CD14-positive monocyte (primary cell): ENCODE results near the gene EXOC2. TPM values are rescaled to one million over a fixed set of nuclear protein-coding genes. Genes with fewer than 3 reads are reported as not detected.

Experiments
- DNase-seq, 3 donors: peaks; one replicate each; pipeline ENCODE4 v3.0.0-alpha.2; 2011 to 2022
- H2AFZ ChIP-seq: 2 replicates; pipeline ENCODE4 v1.6.0; 2012; ENCODE audit warnings: mild to moderate bottlenecking, low read depth, low read length, inconsistent platforms; ENCODE audit not compliant: insufficient read depth, poor library complexity, severe bottlenecking
- H3K27ac ChIP-seq, 2 donors: 1 replicate in 1 of 2; 2 replicates in 1 of 2; pipeline ENCODE4 v1.5.1; 2012 to 2013; ENCODE audit warnings: low read length in 2 of 2, control low read depth in 1 of 2, inconsistent platforms in 1 of 2, low read depth in 1 of 2, mild to moderate bottlenecking in 1 of 2
- H3K27me3 ChIP-seq, 2 donors: one replicate each; pipeline versions ENCODE4 v1.6.0 to v1.6.1; 2011 to 2013; ENCODE audit warnings: low read length in 2 of 2; ENCODE audit not compliant: control insufficient read depth in 2 of 2, insufficient read depth in 2 of 2
- H3K36me3 ChIP-seq, 2 donors: replicated peaks in 1 of 2; 1 replicate in 1 of 2; 2 replicates in 1 of 2; pipeline versions ENCODE4 v1.5.1 to v1.6.1; 2012 to 2013; ENCODE audit warnings: low read length in 2 of 2, control low read depth in 1 of 2, inconsistent platforms in 1 of 2, mild to moderate bottlenecking in 1 of 2; ENCODE audit not compliant: insufficient read depth in 2 of 2, control insufficient read depth in 1 of 2
- H3K4me1 ChIP-seq, 2 donors: 1 replicate in 1 of 2; 2 replicates in 1 of 2; pipeline versions ENCODE4 v1.5.1 to v1.6.1; 2012 to 2013; ENCODE audit warnings: low read length in 2 of 2, control low read depth in 1 of 2, inconsistent platforms in 1 of 2, mild to moderate bottlenecking in 1 of 2, moderate library complexity in 1 of 2; ENCODE audit not compliant: insufficient read depth in 2 of 2, control insufficient read depth in 1 of 2
- H3K4me2 ChIP-seq: replicated peaks from 2 replicates; pipeline ENCODE3; 2012; ENCODE audit warnings: low read length, moderate library complexity, mild to moderate bottlenecking; ENCODE audit not compliant: poor library complexity, severe bottlenecking; ENCODE audit errors: extremely low read depth
- H3K4me3 ChIP-seq, 3 experiments: fragments of 200-600 bp in 1 of 3; sonication (generic) in 1 of 3; replicated peaks in 1 of 3; 1 replicate in 2 of 3; 2 replicates in 1 of 3; pipeline ENCODE4 v1.5.1; 2011 to 2013; ENCODE audit warnings: low read length in 3 of 3, mild to moderate bottlenecking in 3 of 3, control low read depth in 2 of 3, low read depth in 2 of 3, inconsistent platforms in 1 of 3, moderate library complexity in 1 of 3
- H3K79me2 ChIP-seq: 2 replicates; pipeline ENCODE4 v1.6.0; 2012; ENCODE audit warnings: mild to moderate bottlenecking, control low read depth, inconsistent platforms, low read length, moderate library complexity; ENCODE audit not compliant: insufficient read depth
- H3K9ac ChIP-seq: 2 replicates; pipeline ENCODE4 v1.6.0; 2017; ENCODE audit warnings: low read length, mild to moderate bottlenecking; ENCODE audit not compliant: insufficient read depth, poor library complexity, severe bottlenecking
- H3K9me3 ChIP-seq, 2 donors: replicated peaks in 1 of 2; 1 replicate in 1 of 2; 2 replicates in 1 of 2; pipeline versions ENCODE4 v1.5.1 to v1.6.1; 2012 to 2013; ENCODE audit warnings: low read length in 2 of 2, control low read depth in 1 of 2; ENCODE audit not compliant: control insufficient read depth in 1 of 2, insufficient read depth in 1 of 2
- H4K20me1 ChIP-seq: 2 replicates; pipeline ENCODE4 v1.6.0; 2012; ENCODE audit warnings: mild to moderate bottlenecking, low read length, control low read depth, moderate library complexity; ENCODE audit not compliant: insufficient read depth
- H3K27ac Mint-ChIP-seq, 7 donors: one replicate each; pipeline ENCODE4 v1.8.0; 2020; ENCODE audit warnings: mild to moderate bottlenecking in 7 of 7, mixed read lengths in 7 of 7, moderate library complexity in 6 of 7, inconsistent platforms in 2 of 7
- H3K27me3 Mint-ChIP-seq, 3 donors: one replicate each; pipeline ENCODE4 v1.8.0; 2021 to 2022; ENCODE audit warnings: low read depth in 3 of 3, mild to moderate bottlenecking in 3 of 3, mixed read lengths in 3 of 3, moderate library complexity in 3 of 3, inconsistent platforms in 1 of 3
- H3K36me3 Mint-ChIP-seq, 2 donors: one replicate each; pipeline ENCODE4 v1.8.0; 2020; ENCODE audit warnings: mixed read lengths in 2 of 2, inconsistent platforms in 1 of 2, mild to moderate bottlenecking in 1 of 2
- H3K4me1 Mint-ChIP-seq: one replicate; pipeline ENCODE4 v1.8.0; 2020; ENCODE audit warnings: mild to moderate bottlenecking, mixed read lengths
- H3K4me3 Mint-ChIP-seq, 2 donors: one replicate each; pipeline ENCODE4 v1.8.0; 2020; ENCODE audit warnings: mild to moderate bottlenecking in 2 of 2, mixed read lengths in 2 of 2, moderate library complexity in 1 of 2
- H3K9me3 Mint-ChIP-seq, 7 donors: one replicate each; pipeline ENCODE4 v1.8.0; 2020 to 2022; ENCODE audit warnings: mixed read lengths in 7 of 7, mild to moderate bottlenecking in 6 of 7, moderate library complexity in 6 of 7, inconsistent platforms in 2 of 7
- WGBS: methylation state at CpG from one replicate; pipeline ENCODE4 v1.1.5; 2013; ENCODE audit warnings: missing lambda C conversion rate; ENCODE audit not compliant: insufficient coverage; 5-methylcytosine and 5-hydroxymethylcytosine counted together
- intact Hi-C, 2 donors: fragments of 100-400 bp; cut with micrococcal nuclease; formaldehyde crosslinking; loops; one replicate each; pipeline versions ENCODE4 v1.15.0 to v1.15.1; 2023
- polyA plus RNA-seq, 3 donors: library from polyadenylated mRNA; depleted of rRNA in 1 of 3; unstranded in 2 of 3; stranded (reverse) in 1 of 3; fragments of 300-500 nt in 2 of 3; fragments of >200 nt in 1 of 3; fragmentation: Illumina TruSeq in 2 of 3; gene quantifications; 1 replicate in 2 of 3; 2 replicates in 1 of 3; pipeline ENCODE4 v1.2.3, GENCODE V29; 2012 to 2021
- TF ChIP-seq, protein P1 (sequence below): fragments of 200-600 bp; IDR thresholded peaks from one replicate; pipeline ENCODE4 v1.8.0; 2022; ENCODE audit warnings: antibody characterized with exemption, mild to moderate bottlenecking

Gene EXOC2
- polyA plus RNA-seq, 3 donors: 7.5 to 15.5 (median 12.0) TPM

- TF ChIP-seq, protein P1, sequence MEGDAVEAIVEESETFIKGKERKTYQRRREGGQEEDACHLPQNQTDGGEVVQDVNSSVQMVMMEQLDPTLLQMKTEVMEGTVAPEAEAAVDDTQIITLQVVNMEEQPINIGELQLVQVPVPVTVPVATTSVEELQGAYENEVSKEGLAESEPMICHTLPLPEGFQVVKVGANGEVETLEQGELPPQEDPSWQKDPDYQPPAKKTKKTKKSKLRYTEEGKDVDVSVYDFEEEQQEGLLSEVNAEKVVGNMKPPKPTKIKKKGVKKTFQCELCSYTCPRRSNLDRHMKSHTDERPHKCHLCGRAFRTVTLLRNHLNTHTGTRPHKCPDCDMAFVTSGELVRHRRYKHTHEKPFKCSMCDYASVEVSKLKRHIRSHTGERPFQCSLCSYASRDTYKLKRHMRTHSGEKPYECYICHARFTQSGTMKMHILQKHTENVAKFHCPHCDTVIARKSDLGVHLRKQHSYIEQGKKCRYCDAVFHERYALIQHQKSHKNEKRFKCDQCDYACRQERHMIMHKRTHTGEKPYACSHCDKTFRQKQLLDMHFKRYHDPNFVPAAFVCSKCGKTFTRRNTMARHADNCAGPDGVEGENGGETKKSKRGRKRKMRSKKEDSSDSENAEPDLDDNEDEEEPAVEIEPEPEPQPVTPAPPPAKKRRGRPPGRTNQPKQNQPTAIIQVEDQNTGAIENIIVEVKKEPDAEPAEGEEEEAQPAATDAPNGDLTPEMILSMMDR: no peak
- Histone ChIP-seq H3K4me1 (no peaks in the 10 kb centered on the region), H3K4me3 (no peak overlapping the region), H2AFZ (no peak overlapping the region), H3K9ac (no peak overlapping the region), H3K4me2 (no peak overlapping the region), H3K9me3 (peaks cover 0 to 8% of the 10 kb centered on the region in 2 donors), H3K27ac (no peak overlapping the region), H3K36me3 (no peaks in the 10 kb centered on the region), H4K20me1 (peaks cover 28% of the 10 kb centered on the region), H3K27me3 (no peaks in the 10 kb centered on the region), H3K79me2 (peaks cover 7% of the 10 kb centered on the region)
- no peaks in the 10 kb centered on the region for H3K4me1 Mint-ChIP-seq
- H3K27me3 Mint-ChIP-seq: no peaks in the 10 kb centered on the region
- H3K27ac Mint-ChIP-seq: peak overlapping the region in 1 of 7 donors; percentile 24
- H3K36me3 Mint-ChIP-seq: peaks cover 0 to 6% of the 10 kb centered on the region in 2 donors
- DNase-seq: no peak
- intact Hi-C loops: no loop called here
- H3K4me3 Mint-ChIP-seq: no peak overlapping the region
- H3K9me3 Mint-ChIP-seq: peaks cover 0 to 15% (median 3%) of the 10 kb centered on the region in 7 donors
Measured at GRCh38 chr6:674406-674805, 18.5 kb downstream of the EXOC2 start.

DNA sequence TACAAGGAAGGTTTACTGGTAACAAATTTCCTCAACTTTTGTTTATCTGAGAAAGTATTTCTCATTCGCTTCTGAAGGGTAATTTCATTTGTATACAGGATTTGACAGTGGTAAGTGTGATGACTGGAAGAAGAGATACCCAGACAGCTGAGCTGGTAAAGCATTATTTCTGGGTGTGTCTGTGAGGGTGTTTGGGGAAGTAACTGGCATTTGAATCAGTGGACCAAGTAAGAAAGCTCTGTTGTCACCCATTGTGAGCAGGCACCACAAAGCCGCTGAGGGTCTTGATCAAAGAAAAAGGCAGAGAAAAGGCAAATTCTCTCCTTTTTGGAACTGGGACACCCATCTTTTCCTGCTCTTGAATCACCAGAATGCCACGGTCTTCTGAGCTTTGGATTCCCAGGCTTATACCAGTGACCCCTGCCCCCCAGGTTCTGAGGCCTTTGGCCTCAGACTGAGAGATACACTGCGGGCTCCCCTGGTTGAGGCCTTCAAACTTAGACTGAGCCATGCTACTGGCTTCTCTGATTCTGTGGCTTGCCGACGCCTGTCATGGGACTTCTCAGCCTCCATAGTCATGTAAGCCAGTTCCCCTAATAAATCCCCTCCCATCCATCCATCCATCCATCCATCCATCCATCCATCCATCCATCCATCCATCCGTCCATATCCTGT lies 25.5 kb downstream of the EXOC2 start:
- H3K27me3 Mint-ChIP-seq: no peaks in the 10 kb centered on the region
- H3K27ac Mint-ChIP-seq: no peak overlapping the region
- no peak overlapping the region for H3K4me3 Mint-ChIP-seq
- no peaks in the 10 kb centered on the region for H3K36me3 ChIP-seq
- H3K9ac ChIP-seq: no peak overlapping the region
- peaks cover 0 to 13% (median 0%) of the 10 kb centered on the region in 7 donors for H3K9me3 Mint-ChIP-seq
- TF ChIP-seq, protein P1: no peak
- no peak overlapping the region for H3K27ac ChIP-seq
- no peak overlapping the region for H2AFZ ChIP-seq
- H3K36me3 Mint-ChIP-seq: peaks cover 3 to 4% of the 10 kb centered on the region in 2 donors
- DNase-seq: no peak
- no peaks in the 10 kb centered on the region for H3K9me3 ChIP-seq
- no peak overlapping the region for H3K4me2 ChIP-seq
- 97% methylated on average over 5 of the region's 7 CpGs for WGBS
- no peaks in the 10 kb centered on the region for H3K4me1 ChIP-seq
- intact Hi-C loops: no loop called here
- no peaks in the 10 kb centered on the region for H3K27me3 ChIP-seq
- no peak overlapping the region for H3K4me3 ChIP-seq
- H4K20me1 ChIP-seq: peaks cover 20% of the 10 kb centered on the region
- H3K79me2 ChIP-seq: peaks cover 3% of the 10 kb centered on the region
- peaks cover 8% of the 10 kb centered on the region for H3K4me1 Mint-ChIP-seq
